HuH-7.5 (cell line): ENCODE data around the gene A2M.

ENCODE experiments used
- DNase-seq: peaks from one replicate; pipeline ENCODE4 v3.0.0; 2011; ENCODE audit warnings: low spot score

Gene A2M

GRCh38 chr12:9073076-9073475 is 42.6 kb downstream of the A2M start:
- DNase-seq, result no peak

GRCh38 chr12:9072481-9073038 is 43.2 kb downstream of the A2M start:
- DNase-seq, result no peak

GRCh38 chr12:9071969-9072368 is 43.8 kb downstream of the A2M start:
- no peak for DNase-seq

DNA sequence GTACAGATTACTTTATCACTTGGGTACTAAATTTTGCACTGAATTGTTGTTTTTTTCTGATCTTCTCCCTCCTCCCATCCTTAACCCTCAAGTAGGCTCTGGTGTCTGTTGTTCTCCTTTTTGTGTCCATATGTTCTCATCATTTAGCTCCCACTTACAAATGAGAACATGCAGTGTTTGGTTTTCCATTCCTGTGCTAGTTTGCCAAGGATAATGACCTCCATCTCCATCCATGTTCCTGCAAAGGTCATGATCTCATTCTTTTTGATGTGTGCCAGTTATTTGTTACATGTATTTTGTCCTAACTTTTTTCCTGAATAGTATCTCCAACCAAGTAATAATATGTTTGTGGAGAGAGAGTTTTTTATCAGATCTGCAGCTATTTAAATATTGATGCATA is 44.2 kb downstream of the A2M start:
- no peak for DNase-seq

DNA sequence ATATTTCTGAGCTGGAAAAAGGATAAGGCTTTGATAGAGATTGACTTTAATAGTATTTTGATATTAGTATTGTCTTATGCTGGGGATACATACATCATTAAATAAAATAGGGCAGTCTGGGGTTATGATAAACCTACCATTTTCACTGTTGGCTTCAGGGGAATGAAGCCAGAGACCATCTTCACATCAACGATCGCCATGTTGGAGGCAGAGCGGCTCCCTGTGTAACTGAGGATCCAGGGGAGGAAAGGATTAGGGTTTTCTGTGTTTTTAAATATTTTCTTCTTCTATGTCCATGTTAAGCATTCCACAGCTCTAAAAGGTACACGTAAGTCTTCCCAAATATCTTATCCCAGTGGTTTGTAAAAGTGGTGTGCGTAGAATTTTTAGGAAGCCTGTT is 45.4 kb downstream of the A2M start:
- no peak for DNase-seq

GRCh38 chr12:9068600-9068999 is 47.1 kb downstream of the A2M start:
- no peak for DNase-seq

DNA sequence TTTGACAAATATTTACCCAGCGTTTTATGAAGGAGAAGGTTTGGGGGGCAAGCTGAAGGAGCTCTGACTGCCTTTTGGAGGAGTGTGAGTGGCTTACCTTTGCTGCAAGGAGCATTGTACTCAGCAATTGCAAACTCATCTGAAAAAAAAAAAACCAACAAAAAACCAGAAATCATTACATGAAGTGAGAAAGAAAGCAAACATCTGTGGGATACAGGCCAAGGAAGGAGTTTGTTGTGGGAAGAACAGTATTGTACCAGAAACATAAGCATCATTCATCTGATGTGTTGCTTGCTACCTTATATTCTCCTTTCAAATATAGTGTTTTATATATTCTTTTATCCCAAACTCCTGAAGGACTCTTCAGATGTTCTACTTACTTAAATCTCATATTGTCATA is 47.6 kb downstream of the A2M start:
- no peak for DNase-seq

- no peak for DNase-seq
Observed at GRCh38 chr12:9066755-9067423, 48.8 kb downstream of the A2M start.

GRCh38 chr12:9066183-9066623 is 49.5 kb downstream of the A2M start:
- DNase-seq, result no peak

GRCh38 chr12:9065607-9065856 is 50.2 kb downstream of the A2M start:
- no peak for DNase-seq

DNA sequence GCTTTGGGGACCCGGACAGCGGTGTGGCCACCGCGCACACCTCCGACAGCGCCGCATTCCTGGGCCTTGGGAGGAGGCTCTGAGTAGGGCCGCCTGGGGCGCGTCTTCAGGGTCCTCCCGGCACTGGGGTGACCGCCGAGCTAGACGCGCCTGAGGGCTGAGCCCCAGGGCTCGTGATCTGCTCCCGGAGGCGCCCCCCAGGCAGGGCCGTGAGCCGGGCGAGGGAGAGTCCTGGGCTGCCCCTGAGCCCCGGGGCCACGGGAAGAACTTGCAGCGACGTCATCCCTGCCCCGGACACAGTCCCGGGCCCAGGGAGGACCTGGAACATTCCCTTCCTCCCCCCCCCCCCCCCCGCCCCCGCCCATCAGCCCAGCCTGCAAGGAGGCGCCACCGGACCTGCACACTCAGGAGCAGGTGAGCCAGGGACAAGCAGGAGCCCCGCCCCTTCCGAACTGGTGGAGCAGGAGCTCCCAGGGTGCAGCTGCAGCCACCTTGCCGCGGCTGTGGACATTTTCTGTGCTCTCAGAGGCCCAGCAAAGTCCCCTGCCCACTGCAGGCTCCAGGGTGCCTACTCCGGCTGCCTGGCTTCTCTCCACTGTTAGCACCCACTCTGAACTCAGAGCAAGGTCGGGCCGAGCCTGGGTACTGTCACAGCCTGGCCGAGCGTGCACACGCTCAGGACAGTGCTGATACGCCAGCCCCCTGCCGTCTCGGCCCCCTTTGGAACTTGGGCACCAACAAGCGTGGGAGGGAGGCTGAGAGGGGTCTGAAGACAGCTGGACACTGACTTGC is 50.7 kb downstream of the A2M start:
- peak; percentile 76 for DNase-seq

- peak; percentile 56 for DNase-seq
Observed at GRCh38 chr12:9064201-9064814, 51.4 kb downstream of the A2M start.

DNA sequence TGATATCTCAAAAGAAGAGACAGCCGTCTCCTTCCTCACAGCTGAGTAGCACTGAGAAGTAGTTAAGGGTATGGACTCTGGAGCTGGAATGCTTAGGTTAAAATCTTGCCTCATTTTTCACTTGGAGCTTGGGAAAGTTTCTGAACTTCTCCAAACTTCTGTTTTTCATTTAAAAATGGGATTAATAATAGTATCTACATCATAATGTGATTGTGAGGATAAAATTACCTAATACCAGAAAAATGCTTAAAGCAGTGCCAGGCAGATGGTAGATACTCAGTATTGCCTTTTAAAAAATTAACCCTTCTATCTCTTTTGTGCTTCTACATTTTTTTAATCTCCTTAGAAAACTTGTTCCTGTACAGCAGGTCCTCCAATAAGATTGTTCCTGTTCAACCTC is 63.1 kb downstream of the A2M start:
- no peak for DNase-seq

DNA sequence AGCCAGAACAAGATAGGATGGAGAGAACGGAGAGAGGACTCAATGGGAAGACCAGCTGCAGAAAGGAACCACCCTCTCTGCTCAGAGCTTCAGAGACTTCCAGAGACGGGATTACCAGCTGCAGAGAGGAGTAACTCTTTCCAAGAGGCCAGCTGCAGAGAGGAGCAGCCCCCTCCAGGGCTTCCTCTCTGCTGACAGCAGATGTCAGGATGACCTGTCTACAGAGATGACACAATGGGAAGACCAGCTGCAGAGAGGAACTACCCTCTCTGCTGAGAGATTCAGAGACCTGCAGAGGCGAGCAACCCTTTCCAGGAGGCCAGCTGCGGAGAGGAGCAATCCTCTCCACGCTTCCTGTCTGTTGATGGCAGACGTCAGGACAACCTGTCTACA is 64.6 kb downstream of the A2M start:
- DNase-seq, result no peak

- no peak for DNase-seq
Observed at GRCh38 chr12:9050521-9051157, 65.1 kb downstream of the A2M start.

GRCh38 chr12:9049520-9050133 is 66.1 kb downstream of the A2M start:
- no peak for DNase-seq

- no peak for DNase-seq
Observed at GRCh38 chr12:9048930-9049329, 66.8 kb downstream of the A2M start.

DNA sequence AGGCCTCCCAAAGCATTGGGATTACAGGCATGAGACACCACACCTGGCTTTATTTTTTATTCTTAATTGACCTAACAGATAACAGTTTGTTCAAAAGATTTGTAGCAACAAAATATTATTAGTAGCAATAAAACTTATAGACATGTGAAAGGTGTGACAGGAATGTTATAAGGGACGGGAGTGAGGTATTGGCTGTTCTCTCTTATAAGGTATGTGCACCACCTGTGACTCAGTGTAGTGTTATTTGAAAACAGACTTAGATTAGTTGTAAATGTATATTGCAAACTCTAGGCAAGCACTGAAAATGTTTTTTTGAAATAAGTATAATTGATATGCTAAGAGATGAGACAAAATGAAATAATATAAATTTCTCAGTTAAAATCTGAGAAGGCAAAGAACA is 68.6 kb downstream of the A2M start:
- DNase-seq, result no peak

DNA sequence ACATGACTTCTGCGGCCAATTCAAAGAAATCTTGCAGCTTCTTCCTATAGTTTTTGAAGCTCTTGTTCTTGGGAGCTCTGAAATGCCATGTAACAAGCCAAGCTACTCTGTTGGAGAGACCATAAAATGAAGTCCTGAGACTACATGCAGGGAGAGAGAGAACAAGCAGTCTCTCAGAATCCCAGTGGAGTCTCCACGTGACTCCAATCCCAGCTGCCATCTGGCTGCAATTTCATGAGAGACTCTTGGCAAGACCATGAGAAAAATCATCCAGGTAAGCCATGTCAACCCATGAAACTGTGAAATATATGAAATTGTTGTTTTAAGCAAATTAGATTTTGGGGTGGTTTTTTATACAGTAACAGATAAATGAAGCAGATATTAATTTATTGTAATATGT is 72.0 kb downstream of the A2M start:
- DNase-seq, result no peak

- no peak for DNase-seq
Observed at GRCh38 chr12:9041321-9041720, 74.4 kb downstream of the A2M start.

DNA sequence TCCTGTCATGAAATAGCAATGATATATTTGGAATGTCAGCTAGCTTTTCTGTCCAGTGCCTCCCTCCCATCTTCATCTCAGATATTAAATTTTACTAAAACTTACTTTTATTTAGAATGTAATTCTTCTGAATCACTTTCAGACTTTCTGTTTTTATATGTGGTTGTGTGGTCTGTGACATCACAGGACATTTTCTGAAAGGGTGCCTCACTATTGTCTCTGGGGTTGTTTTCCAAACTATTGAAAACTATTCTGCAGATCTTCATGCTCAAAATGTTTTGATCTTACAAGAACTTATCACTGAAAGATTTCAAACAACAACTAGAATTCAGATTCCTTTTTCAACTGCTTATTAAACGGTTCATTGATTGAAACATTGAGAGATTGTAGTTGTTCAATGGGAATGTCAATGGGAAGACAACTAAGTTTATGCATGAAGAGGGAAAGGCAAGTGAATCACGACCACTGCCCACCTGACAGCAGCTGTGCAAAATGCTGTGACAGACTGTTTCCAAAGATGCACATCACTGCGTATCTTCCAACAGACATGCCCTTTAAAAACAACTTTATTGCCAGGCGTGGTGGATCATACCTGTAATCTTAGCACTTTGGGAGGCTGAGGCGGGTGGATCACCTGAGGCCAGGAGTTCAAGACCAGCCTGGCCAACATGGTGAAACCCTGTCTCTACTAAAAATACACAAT is 75.1 kb downstream of the A2M start:
- DNase-seq, result no peak
